ENCODE results near the gene IL16.
A peak's percentile ranks its signal among the peaks of the same experiment; 100 is the strongest.

Gene IL16

DNA sequence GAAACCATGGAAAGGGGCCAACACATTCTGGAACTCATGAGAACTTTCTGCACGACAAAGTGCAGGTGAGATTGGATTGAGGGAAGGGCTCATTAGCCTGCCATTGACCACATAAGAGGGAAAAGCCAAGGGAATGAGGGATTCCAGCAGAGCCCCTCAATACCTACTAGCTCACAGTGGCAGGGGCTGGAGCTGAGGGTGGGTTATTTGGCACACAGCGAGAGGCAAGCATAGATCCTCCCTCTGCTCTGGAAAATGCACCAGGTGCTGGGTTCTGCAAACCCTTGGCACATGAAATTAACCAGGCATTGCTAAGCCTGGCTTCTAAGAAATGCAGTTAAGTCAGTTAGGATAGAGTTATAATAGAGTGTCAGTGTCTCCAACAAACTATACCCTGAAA lies 60.8 kb downstream of the IL16 start:
- no peak for DNase-seq

- DNase-seq: no peak
Observed at GRCh38 chr15:81258455-81258854, 61.8 kb downstream of the IL16 start.

GRCh38 chr15:81259760-81260298 lies 63.1 kb downstream of the IL16 start:
- DNase-seq: no peak

DNA sequence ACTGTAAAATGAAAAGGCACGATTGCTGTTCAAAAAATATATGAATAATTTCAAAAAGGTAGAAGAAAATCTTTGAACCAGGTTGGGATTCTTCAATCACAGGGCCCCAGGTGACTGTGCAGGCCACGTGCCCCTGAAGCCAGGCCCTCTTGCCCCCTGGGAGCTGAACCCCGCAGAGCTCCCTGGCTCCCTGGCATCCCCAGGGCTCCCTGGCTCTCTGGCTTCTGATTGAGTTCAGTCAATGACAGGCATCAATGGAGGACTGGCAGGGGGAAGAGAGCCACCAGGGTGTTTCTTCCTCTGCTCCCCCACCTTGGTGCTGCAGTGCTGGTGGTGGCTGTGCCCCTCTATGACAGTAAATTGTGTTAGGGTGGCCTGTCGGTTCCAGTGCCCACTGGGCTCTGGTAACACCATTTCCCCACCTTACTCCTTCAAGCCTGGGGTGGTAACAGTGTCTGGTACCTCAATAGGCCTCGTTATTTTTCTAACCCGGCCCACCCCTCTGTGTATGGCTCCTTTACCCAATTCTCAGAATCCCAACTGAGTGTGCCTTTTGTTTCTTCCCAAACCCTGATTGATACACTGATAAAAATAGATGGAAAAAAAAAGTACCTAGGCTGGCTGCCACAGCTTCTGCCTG lies 64.6 kb downstream of the IL16 start:
- DNase-seq: no peak

GRCh38 chr15:81263477-81263876 lies 66.8 kb downstream of the IL16 start:
- DNase-seq: no peak

DNA sequence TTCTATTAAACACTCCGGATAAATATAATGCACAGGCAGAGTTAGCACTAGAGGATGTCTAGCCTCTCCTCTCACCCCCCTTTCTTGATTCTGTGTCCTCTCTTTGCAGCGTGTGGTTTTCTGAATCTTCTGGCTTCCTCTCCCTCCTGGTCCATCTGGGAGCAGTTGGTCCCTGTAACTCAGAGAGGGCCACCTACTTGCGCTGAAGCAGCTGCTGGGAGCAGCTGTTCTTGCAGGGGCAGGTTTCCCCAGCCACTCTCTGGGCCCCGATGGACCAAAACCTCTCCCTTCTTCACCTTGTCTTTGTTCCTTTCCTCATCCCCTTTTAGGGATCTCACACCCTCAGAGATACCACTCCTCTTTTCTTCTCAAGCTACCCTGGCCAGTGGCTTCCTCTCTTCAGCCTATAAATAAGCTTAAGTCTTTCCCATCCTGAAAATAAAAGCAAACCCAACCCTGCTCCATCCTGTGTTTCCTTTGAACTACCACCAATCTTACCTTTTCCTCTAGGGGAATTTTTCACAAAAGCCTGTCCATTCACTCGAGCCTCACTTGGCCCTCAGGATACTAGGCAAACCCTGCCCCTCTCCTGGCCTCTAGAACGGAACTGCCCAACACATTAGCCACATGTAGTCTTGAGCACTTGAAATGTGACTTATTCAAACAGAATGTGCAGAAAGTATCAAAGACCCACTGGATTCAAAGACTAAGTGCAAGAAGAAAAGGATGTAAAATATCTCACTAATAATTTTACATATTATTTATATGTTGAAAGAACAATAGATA lies 67.6 kb downstream of the IL16 start:
- DNase-seq: no peak

DNA sequence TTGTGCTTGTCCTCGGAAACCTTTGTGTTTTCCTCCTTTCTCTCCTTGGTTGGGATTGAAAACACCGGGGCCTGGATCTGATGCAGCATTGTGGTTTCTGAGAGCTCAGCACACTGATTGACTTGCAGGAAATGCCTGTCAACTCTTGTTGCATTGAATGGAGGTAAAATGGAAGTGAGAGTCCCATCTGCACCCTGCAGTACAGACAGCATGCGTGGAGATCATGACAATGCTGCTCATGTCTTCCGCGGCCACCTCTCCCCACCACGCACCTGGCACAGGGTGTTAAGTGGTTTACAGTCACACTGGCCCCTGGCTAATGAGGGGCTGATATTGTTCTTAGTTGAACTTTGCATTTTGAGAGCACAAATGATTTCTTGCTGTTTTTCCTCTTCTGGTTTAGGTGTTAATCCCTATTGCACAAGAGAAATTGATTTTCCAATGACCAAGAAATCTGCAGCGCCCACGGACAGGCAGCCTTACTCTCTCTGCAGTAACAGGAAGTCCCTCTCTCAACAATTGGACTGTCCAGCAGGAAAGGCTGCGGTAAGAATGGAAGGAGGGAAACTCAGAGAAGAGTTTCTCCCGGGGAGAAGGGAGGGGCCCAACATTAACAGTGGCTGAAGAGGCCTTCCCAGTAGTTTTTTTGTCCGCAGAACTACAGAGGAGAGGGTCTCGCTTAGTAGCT lies 68.7 kb downstream of the IL16 start:
- no peak for DNase-seq

GRCh38 chr15:81265944-81266775 lies 69.5 kb downstream of the IL16 start:
- DNase-seq: peak; percentile 78 to 83

DNA sequence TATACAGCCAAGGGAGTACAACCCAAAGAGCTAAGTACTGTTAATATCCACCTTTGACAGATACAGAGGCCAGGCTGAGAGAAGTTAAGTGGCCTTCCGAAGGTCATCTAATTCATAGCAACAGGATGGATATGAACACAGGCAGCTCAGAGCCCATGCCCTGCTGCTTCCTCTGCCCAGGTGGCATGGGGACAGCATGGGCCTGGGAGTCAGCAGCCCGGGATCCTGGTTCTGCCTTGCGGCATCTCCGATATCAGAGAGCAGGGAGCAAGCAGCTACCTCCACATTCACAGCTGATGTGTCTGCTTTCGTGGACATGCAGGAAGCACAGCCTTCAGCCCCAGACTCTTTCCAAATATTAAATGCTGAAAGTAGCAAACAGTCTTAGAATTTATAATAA lies 71.7 kb downstream of the IL16 start:
- DNase-seq: no peak

DNA sequence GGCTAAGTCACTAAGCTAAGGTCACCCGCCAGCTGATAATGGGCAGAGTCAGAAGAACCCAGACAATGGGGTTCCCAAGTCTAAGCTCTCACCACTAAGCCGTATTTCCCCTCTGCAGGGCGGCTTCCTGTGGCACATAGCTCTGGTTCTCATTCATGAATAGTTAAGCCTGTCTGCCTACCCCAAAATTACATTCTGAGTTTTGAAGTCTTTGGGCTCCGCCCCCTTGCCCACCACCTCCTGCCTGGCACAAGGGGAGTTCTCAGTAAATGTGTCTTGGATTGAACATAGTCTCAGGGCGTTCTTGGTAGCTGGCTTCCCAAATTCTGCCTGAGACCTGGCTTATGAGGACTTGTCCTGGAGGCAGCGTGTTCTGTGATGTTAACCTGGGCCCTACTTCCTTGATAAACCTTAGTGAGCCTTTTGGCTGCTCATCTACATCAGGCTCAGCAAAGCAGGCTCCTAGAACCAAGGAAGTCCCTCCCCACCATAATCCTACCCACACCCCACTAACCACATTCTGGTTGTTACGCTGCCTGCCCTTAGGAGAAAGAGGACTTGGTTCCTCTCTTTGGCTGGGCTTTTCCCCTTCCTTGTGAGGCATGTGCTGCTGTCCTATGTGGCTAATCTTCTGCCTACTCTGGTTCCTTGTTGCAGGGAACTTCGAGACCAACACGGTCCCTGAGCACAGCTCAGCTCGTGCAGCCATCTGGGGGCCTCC lies 72.4 kb downstream of the IL16 start:
- peak in 1 of 2 donors; percentile 24 for DNase-seq

DNA sequence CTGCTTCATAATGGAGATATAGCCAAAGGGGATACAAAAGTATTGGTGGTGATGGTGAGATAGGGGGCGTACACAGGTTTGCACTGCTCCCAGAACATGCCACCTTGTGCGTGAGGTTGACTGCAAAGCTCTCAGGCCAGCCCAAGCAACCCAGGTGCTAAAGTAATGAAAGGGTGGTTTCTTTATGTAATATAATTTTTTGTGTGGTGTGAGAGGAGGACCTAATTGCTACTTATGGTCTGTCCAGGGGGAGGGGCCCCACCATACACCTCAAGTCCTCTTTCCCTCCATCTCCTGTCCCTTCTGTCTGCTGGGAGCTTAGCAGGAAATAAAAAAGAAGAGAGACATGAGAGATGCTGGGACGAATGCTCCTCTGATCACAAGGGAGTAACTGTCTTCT lies 73.5 kb downstream of the IL16 start:
- no peak for DNase-seq

- no peak for DNase-seq
Observed at GRCh38 chr15:81270781-81271491, 74.3 kb downstream of the IL16 start.

- no peak for DNase-seq
Observed at GRCh38 chr15:81271761-81272644, 75.3 kb downstream of the IL16 start.

GRCh38 chr15:81273200-81273599 lies 76.5 kb downstream of the IL16 start:
- no peak for DNase-seq

GRCh38 chr15:81273855-81274254 lies 77.2 kb downstream of the IL16 start:
- DNase-seq: no peak

GRCh38 chr15:81274255-81274654 lies 77.6 kb downstream of the IL16 start:
- no peak for DNase-seq

DNA sequence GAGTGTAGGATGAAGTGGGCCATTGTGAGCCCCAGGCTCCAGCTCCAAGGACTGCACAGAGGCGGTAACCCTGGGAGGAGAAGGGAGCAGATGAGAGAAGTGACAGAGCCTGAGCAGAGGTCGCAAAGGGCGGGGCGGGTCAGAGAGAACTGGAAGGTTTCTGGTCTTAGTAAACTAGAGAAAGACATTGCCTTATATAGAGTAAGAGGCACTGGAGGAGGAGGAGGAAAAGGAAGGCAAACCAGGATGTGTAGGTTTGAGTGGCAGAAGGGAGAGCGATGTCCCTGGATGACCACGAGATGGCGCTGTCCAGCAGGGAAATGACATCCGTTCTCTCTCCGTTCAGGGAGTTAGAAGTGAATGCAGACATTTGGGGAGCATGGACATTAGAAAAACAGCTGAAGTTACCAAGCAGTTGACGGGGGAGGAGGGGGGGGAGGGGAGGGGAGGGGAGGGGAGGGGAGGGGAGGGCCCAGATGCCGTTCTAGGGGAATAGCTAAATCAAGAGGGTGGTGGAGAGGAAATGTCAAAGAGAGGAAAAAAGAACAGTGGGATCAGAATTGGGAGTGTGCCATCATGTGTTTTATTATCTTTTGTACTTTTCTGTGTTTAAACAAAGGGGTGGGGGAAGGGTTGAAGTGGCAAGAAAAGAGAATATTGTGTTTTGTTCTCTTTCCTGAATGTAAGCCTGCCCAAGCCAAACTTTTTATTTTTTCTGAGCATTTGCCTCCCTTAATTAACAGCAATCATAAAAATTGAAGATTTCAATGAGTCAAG lies 78.4 kb downstream of the IL16 start:
- DNase-seq: peak; percentile 81 to 84

GRCh38 chr15:81275711-81276392 lies 79.2 kb downstream of the IL16 start:
- no peak for DNase-seq

GRCh38 chr15:81276967-81277366 lies 80.3 kb downstream of the IL16 start:
- DNase-seq: no peak
